HepG2 (cell line): ENCODE data around the gene POLR3K. TPM values are rescaled to one million over a fixed set of nuclear protein-coding genes. Genes with fewer than 3 reads are reported as not detected.

Source experiments
- ADNP ChIP-seq: sonication (generic); formaldehyde crosslinking; IDR thresholded peaks from 2 replicates; pipeline ENCODE4 v1.4.0; 2020; ENCODE audit warnings: missing genetic modification reagents
- BHLHE40 ChIP-seq: IDR thresholded peaks from 2 replicates; pipeline ENCODE4 v1.6.1; 2011; ENCODE audit warnings: low read length, improper control_type of control experiment
- CTCF ChIP-seq: sonication (generic); formaldehyde crosslinking; IDR thresholded peaks from 2 replicates; pipeline ENCODE4 v1.5.0; 2020; ENCODE audit warnings: mild to moderate bottlenecking, missing genetic modification reagents, moderate library complexity
- FOSL2 ChIP-seq: sonication (generic); formaldehyde crosslinking; IDR thresholded peaks from 2 replicates; pipeline ENCODE4 v1.4.0; 2020; ENCODE audit warnings: missing genetic modification reagents
- GATAD2A ChIP-seq: IDR thresholded peaks from 2 replicates; pipeline ENCODE4 v1.6.1; 2016
- MTA3 ChIP-seq: sonication (generic); formaldehyde crosslinking; IDR thresholded peaks from 2 replicates; pipeline ENCODE4 v1.4.0; 2020; ENCODE audit warnings: missing genetic modification reagents
- MZF1 ChIP-seq: sonication (generic); formaldehyde crosslinking; IDR thresholded peaks from 2 replicates; pipeline ENCODE4 v1.8.1; 2023; ENCODE audit warnings: mild to moderate bottlenecking, missing genetic modification reagents, borderline replicate concordance
- NFE2L2 ChIP-seq: fragments of 150-350 bp; IDR thresholded peaks from 2 replicates; pipeline ENCODE4 v1.6.1; 2014; ENCODE audit warnings: low read length
- NR2F6 ChIP-seq, 2 experiments: IDR thresholded peaks; 2 replicates each; pipeline ENCODE4 v1.6.1; 2016; ENCODE audit warnings: antibody characterized with exemption in 1 of 2, mild to moderate bottlenecking in 1 of 2
- PATZ1 ChIP-seq: sonication (generic); formaldehyde crosslinking; IDR thresholded peaks from 2 replicates; pipeline ENCODE4 v1.4.0; 2020; ENCODE audit warnings: missing genetic modification reagents
- POGK ChIP-seq: sonication (generic); formaldehyde crosslinking; conservative IDR thresholded peaks from 2 replicates; pipeline ENCODE4 v1.8.0; 2022; ENCODE audit warnings: mild to moderate bottlenecking, moderate library complexity, missing genetic modification reagents
- RBM39 ChIP-seq: fragments of 200-400 bp; formaldehyde crosslinking; IDR thresholded peaks from one replicate; pipeline ENCODE4 v1.6.1; 2018; ENCODE audit warnings: antibody characterized with exemption, mild to moderate bottlenecking, low read depth, low read length; ENCODE audit not compliant: poor library complexity, severe bottlenecking
- SAP130 ChIP-seq: IDR thresholded peaks from 2 replicates; pipeline ENCODE4 v1.6.1; 2016; ENCODE audit warnings: low read depth
- SKI ChIP-seq: fragments of 450-650 bp; IDR thresholded peaks from one replicate; pipeline ENCODE4 v1.6.1; 2018; ENCODE audit warnings: mild to moderate bottlenecking; ENCODE audit not compliant: partially characterized antibody
- TBX2 ChIP-seq: sonication (generic); formaldehyde crosslinking; IDR thresholded peaks from 2 replicates; pipeline ENCODE4 v1.5.0; 2020; ENCODE audit warnings: missing genetic modification reagents, mild to moderate bottlenecking, borderline replicate concordance
- YY1 ChIP-seq: IDR thresholded peaks from 2 replicates; pipeline ENCODE4 v1.6.1; 2011; ENCODE audit warnings: low read length, low read depth, moderate library complexity, mild to moderate bottlenecking; ENCODE audit not compliant: insufficient read depth, insufficient replicate concordance
- ZBTB38 ChIP-seq: sonication (generic); formaldehyde crosslinking; IDR thresholded peaks from 2 replicates; pipeline ENCODE4 v1.5.1; 2020; ENCODE audit warnings: mild to moderate bottlenecking, missing genetic modification reagents
- ZNF343 ChIP-seq: sonication (generic); formaldehyde crosslinking; IDR thresholded peaks from 2 replicates; pipeline ENCODE4 v1.4.0; 2020; ENCODE audit warnings: mild to moderate bottlenecking, missing genetic modification reagents
- polyA plus RNA-seq, 8 experiments: library from polyadenylated mRNA; depleted of rRNA in 3 of 8; stranded (reverse) in 7 of 8; unstranded in 1 of 8; fragments of >200 nt; fragmentation: Illumina TruSeq in 4 of 8; extraction: Trizol in 4 of 8; gene quantifications; 2 replicates each; pipeline versions ENCODE4 v1.2.1 to v1.2.3, GENCODE V29; 2011 to 2016; ENCODE audit warnings: low read depth in 4 of 8, missing spikeins in 1 of 8, mixed read lengths in 1 of 8; ENCODE audit not compliant: insufficient read depth in 1 of 8
- total RNA-seq, 5 experiments: library from RNA; depleted of rRNA; stranded (reverse); fragments of >200 nt; fragmentation: Illumina TruSeq; extraction: Trizol; gene quantifications; 2 replicates each; pipeline ENCODE4 v1.2.3, GENCODE V29; 2016; ENCODE audit warnings: low read depth in 1 of 5
- TF ChIP-seq, protein P1 (sequence below): sonication (generic); formaldehyde crosslinking; IDR thresholded peaks from 2 replicates; pipeline ENCODE4 v1.4.0; 2020; ENCODE audit warnings: missing genetic modification reagents, low read depth, mild to moderate bottlenecking, borderline replicate concordance
- TF ChIP-seq, protein P2 (sequence below): sonication (generic); formaldehyde crosslinking; IDR thresholded peaks from 2 replicates; pipeline ENCODE4 v1.4.0; 2020; ENCODE audit warnings: mild to moderate bottlenecking, missing genetic modification reagents
- TF ChIP-seq, protein P3 (sequence below): sonication (generic); formaldehyde crosslinking; IDR thresholded peaks from 2 replicates; pipeline ENCODE4 v1.8.1; 2023; ENCODE audit warnings: missing genetic modification reagents, mild to moderate bottlenecking, borderline replicate concordance

POLR3K gene
- total and polyA plus RNA-seq, 2 of the 13 experiments (the other 11 are each of a cell fraction or from before 2014, with no cell fraction given): 14.8 to 18.8 TPM

- TF ChIP-seq SAP130: peak; percentile 81
- peak; percentile 64 for TF ChIP-seq ZBTB38 (CRISPR knock-in tag)
- TF ChIP-seq RBM39: peak; percentile 54
- TF ChIP-seq, protein P1, sequence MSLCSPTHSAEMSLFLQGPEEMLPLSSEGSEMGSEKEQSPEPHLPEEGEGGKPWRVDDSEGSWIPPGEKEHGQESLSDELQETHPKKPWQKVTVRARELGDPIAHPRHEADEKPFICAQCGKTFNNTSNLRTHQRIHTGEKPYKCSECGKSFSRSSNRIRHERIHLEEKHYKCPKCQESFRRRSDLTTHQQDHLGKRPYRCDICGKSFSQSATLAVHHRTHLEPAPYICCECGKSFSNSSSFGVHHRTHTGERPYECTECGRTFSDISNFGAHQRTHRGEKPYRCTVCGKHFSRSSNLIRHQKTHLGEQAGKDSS (CRISPR knock-in tag): peak; percentile 91; the same call in 1 of the 2 replicates
- 0 out of 2 replicates have a peak, but pooled peaks have one; percentile 84 for TF ChIP-seq MZF1 (CRISPR knock-in tag)
- TF ChIP-seq YY1: peak; percentile 68
- TF ChIP-seq FOSL2: peak; percentile 65
- 0 out of 2 replicates have a peak, but pooled peaks have one; percentile 42 for TF ChIP-seq POGK (CRISPR knock-in tag)
- TF ChIP-seq TBX2: peak; percentile 48; the same call in 1 of the 2 replicates
- TF ChIP-seq ADNP (CRISPR knock-in tag): peak; percentile 98
- TF ChIP-seq PATZ1: peak; percentile 66; the same call in 1 of the 2 replicates
- no peak for TF ChIP-seq MTA3 (CRISPR knock-in tag)
- TF ChIP-seq, protein P2, sequence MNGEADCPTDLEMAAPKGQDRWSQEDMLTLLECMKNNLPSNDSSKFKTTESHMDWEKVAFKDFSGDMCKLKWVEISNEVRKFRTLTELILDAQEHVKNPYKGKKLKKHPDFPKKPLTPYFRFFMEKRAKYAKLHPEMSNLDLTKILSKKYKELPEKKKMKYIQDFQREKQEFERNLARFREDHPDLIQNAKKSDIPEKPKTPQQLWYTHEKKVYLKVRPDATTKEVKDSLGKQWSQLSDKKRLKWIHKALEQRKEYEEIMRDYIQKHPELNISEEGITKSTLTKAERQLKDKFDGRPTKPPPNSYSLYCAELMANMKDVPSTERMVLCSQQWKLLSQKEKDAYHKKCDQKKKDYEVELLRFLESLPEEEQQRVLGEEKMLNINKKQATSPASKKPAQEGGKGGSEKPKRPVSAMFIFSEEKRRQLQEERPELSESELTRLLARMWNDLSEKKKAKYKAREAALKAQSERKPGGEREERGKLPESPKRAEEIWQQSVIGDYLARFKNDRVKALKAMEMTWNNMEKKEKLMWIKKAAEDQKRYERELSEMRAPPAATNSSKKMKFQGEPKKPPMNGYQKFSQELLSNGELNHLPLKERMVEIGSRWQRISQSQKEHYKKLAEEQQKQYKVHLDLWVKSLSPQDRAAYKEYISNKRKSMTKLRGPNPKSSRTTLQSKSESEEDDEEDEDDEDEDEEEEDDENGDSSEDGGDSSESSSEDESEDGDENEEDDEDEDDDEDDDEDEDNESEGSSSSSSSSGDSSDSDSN: peak; percentile 50; the same call in 1 of the 2 replicates
- peak; percentile 36; the same call in 1 of the 2 replicates for TF ChIP-seq ZNF343
- TF ChIP-seq BHLHE40: peak; percentile 43; the same call in 1 of the 2 replicates
- peak; percentile 16; the same call in 1 of the 2 replicates for TF ChIP-seq NFE2L2
- TF ChIP-seq CTCF (CRISPR knock-in tag): peak; percentile 100
- no peak for TF ChIP-seq NR2F6 (IDR thresholded peaks at IDR 0.05)
- 0 out of 2 replicates have a peak, but pooled peaks have one; percentile 29 for TF ChIP-seq NR2F6 (CRISPR knock-in tag; IDR thresholded peaks at IDR 0.05)
- TF ChIP-seq GATAD2A (CRISPR knock-in tag): peak; percentile 69
- TF ChIP-seq, protein P3, sequence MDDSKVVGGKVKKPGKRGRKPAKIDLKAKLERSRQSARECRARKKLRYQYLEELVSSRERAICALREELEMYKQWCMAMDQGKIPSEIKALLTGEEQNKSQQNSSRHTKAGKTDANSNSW: no peak
- peak; percentile 51 for TF ChIP-seq SKI
Observed at GRCh38 chr16:96935-97381, 43.5 kb upstream of the POLR3K start (continued).
